GM18498 (cell line): ENCODE results near the gene PHETA2.

Source experiments
- ATAC-seq: cut with Tn5 transposase; IDR thresholded peaks from one replicate; pipeline ENCODE4 v1.9.1; 2021; ENCODE audit warnings: mild to moderate bottlenecking, moderate library complexity; ENCODE audit not compliant: unreplicated experiment

Gene PHETA2, protein sequence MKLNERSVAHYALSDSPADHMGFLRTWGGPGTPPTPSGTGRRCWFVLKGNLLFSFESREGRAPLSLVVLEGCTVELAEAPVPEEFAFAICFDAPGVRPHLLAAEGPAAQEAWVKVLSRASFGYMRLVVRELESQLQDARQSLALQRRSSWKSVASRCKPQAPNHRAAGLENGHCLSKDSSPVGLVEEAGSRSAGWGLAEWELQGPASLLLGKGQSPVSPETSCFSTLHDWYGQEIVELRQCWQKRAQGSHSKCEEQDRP

DNA sequence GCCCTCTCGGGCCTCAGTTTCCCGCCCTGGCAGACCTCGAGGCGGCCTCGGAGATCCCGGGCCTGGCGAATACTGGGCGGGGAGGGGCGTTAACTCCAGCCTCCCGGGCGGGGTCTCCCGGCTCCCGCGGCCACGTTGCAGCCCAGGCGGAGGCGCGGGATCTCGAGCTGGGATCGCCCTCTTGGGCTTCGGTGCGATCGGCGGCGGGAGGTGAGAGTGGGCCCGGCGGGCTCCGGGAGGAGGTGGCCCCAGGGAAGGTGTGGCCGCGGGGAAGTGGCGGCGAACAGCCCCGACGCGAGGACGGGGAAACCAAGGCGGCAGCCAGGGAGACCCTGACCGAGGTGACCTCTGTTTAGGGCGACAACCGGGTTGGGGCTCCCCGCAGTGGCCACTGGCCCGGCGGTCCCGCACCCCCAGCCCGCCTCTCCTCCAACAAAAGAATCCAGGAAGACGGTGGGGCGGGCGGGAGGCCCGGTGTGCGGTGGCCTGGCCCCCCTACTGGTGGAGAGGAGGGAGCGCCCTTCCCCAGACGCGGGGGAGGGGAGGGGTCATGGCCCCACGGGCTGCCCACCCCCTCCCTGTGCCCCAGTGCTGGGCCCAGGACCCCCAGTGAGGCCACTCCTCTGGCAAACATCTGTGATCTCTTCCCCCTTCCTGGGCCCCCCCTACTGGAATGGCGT lies at the start of gene PHETA2:
Gene PHETA2, plus strand, starts transcription at position 117 of the 680 bp plus-strand sequence. CDS start 3,046 bp downstream, outside the sequence.
- ATAC-seq: no peak

DNA sequence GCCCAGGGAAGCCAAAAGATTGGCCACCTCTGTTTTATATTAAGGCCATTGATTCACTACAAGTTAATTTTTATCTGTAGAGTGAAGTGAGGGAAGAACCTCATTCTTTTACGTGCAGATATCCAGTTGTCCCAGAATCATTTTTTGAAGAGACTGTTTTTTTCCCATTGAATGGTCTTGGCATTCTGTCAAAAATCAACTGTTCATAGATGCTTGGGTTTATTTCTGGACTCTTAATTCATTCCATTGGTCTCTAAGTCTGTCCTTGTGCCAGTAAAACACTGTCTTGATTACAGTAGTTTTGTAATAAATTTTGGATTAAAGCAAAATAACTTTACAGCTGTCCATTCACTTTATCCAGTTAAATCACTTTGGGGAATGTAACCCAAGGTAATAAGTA lies 48.6 kb upstream of the PHETA2 start:
- ATAC-seq: no peak

DNA sequence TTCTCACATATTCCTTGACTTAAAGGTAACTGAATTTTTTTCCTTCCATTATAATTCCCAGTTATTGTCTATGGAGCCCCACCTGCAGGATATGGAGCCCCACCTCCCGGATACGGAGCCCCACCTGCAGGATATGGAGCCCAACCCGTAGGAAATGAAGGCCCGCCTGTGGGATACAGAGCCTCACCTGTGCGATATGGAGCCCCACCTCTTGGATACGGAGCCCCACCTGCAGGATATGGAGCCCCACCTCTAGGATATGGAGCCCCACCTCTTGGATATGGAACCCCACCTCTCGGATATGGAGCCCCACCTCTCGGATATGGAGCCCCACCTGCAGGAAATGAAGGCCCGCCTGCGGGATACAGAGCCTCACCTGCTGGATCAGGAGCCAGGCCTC lies 47.3 kb upstream of the PHETA2 start:
- ATAC-seq: no peak

DNA sequence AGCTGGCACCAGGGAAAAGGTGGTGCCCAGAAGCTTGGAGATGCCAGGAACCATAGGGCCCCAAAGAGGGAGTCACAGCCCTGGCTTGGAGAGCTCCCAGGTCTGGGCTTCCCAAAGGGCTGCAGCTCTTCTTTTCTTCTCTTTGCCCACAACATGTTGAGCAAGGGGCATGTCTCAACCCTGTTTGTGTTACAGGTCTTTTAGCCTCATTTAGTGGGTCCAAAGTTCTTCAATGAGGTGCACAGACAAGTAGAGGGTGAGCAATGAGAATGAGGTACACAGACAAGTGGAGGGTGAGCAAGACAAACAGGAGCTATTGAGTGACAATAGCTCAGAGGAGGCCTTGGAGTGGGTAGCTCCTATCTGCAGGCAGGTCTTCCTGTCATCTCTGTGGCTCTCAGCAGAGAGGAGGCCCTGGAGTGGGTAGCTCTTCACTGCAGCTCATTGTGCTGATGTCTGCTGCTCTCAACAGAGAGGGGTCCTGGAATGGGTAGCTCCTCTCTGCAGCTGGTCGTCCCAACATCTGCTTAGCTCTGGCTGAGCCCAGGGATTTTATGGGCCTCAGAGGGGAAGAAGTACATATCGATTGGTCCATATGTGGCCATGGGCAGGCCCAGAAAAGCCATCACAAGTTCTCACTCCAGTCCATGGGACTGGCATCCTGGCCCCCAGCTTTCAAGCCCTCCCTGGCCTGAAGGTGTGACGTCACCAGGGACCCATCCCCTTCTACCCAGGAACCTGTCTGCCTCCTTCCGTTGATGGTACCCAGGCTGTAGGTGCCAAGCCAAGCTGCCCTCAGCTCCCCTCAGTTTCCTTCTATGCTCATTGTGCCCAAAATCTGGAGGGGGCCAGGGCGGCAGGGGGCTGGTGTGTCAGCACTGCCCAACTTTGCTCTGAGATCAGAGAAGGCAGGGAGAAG lies 40.5 kb upstream of the PHETA2 start:
- ATAC-seq: no peak

DNA sequence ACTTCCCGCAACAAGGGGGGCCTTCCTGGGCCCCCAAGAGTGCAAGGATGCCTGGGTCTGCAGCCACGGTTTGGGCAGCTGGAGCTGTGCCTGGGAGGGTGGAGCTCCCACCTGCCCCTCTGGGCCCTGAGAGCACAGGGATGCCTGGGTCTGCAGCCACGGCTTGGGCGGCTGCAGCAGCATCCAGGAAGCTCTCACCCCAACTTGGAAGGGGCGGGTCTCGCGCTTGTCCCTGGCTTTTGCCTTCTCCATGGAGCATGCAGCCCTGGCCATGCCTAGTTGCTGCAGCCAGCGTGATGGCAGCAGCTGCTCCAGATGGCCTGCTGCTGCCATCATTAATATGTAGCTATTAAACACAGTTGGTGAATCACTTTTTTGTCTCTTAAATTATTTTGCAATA lies 38.8 kb upstream of the PHETA2 start:
- ATAC-seq: no peak

DNA sequence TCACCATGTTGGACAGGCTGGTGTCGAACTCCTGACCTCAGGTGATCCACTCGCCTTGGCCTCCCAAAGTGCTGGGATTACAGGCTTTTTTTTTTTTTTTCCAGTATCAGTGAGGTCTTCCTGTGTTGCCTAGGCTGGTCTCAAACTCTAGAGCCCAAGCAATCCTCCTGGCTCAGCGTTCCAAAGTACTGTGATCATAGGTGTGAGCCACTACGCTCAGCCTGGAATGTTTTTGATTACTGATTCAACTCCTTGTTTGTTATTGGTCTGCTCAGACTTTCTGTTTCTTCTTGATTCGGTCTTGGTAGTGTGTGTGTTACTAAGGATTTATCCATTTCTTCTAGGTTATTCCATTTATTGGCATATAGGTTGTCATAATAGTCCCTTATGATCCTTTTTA lies 34.8 kb upstream of the PHETA2 start:
- no peak for ATAC-seq

DNA sequence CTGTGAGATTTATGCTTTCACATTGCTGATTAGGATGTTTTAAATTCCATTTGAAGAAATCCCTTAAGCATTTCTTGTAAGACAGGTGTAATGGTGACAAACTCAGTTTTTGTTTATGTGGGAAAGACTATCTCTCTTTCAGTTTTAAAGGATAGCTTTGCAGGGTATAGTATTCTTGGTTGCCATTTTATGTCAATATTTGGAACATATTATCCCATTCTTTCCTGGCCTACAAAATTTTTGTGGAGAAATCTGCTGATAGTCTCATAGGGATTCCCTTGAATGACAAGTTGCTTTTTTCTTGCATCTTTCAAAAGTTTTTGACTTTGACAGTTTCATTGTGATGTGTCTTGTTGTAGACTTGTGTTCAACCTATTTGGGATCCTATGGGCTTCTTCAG lies 32.3 kb upstream of the PHETA2 start:
- no peak for ATAC-seq

DNA sequence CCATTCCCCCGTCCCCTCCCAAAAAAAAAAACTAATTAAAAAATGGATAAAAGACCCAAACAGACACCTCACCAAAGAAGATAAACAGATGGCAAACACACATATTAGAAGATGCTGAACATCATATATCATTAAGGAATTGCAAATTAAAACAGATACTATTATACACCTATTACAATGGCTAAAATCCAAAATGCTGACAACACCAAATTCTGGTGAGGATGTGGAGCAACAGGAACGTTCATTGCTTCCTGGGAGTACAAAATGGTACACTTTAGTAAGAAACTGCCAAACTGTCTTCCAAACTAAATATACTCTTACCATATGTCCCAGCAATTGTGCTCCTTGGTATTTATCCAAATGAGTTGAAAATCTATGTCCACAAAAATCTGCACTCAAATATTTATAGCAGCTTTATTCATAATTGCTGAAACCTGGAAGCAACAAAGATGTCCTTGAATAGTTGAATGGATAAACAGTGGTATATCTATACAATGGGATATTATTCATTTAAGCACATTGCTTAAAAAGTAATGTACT lies 23.3 kb upstream of the PHETA2 start:
- no peak for ATAC-seq

DNA sequence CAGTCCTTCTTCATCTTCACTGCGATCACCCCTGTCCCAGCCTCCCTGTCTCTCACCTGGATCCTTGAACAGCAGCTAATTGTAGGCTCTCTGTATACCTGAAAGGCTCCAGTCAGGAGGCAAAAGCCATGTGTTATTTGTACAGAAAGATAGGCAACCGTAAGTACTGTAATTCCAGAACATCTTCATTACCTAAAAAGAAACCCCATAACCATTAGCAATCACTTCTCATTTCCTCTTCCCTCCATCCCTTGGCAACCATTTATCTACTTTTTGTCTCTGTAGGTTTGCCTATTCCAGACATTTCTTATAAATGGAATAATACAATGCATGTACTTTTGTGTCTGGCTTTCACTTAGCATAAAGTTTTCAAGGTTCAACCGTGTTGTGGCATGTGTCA lies 21.3 kb upstream of the PHETA2 start:
- no peak for ATAC-seq

DNA sequence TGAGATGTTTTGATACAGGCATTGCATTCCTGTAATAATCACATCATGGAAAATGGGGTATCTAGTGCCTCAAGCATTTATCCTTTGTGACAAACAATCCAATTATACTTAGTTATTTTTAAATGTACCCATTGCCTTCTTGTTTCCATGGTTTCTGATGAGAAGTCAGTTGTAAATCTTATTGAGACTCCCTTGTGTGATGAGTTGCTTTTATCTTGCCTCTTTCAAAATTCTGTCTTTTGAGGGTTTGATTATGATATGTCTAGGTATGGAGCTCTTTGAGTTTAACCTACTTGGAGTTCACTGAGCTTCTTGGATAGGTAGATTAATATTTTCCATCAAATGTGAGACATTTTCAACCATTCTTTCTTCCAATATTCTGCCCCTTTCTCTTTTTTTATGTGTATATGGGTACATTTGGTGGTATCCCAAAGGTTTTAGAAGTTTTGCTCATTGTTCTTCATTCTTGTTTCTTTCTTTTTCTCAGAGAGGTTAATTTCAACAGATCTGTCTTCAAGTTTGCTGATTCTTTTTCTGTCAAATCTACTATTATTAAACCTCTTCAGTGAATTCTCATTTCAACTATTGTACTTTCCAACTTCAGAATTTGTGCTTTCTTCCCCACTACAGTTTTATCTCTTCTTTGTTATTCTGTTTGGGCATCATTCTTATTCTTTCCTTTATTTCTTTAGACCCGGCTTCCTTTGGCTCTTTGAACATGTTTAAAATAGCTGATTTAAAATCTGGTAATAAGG lies 17.1 kb upstream of the PHETA2 start:
- ATAC-seq: no peak

DNA sequence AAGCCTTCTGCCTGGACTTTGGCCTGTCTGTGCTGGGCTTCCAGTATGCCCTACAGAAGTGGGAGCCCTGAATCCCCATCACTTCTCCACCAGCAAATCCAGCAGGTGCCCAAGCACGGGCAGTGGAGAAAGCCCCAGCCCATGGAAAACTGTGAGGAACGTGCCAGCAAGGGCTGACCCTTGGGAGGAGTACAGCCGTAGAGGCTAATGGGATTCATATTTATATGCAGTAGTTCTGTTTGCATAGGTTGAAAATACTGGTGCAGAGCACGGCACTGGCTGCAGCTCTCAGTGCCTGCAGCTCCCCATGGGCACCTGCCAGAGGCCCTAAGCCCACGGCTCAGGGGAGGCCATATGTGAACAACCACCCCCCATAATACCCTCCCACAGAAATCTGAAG lies 13.6 kb upstream of the PHETA2 start:
- no peak for ATAC-seq

DNA sequence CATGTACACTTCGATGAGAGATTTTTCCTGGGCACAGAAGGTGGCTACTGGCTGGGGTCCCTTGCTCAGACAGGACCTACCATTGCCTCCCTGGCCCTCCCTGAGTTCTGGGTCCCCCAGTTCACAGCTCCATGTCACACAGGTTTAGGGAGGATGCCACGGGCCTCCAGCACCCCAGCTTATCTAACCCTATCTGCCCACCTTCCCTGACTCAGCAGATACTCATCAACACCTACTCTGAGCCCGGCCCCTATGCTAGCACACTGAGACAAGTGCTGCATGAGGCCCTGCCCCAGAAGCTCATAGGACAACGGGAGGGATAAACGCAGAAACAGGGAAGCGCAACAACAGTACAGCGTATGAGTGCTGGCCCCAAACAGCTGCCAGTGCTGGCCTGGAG lies 13.0 kb upstream of the PHETA2 start:
- no peak for ATAC-seq

DNA sequence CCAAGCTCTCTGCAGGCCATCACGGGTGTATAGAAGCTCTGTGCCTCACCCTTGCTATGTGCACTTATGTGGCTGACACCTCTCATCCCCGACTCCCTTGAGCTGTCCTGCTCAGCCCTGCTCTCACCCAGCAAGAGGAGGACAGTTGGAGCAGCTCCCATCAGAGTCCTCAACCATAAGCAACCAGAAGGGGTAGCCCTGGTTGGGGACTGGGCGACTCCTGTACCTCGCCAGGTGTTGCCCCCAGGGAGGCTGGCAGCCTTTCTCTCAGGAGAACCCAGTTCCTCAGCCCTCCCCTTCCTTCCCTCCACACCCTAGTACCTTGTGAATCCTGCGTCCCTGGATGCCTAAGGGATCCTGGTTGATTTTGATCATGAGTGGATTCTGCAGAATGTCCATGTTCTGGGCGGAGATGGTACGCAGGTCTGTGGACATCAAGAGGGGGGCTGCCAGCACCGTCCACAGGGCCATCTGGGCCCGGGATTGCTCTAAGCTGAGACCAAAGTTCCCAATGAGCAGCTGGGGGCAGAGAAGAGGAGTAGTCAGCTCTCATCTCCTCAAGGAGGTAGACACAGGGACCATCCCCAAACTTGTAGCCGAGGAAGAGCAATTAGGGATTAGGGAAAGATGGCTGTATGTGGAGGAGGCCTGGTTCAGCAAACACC lies 11.4 kb upstream of the PHETA2 start:
- no peak for ATAC-seq

DNA sequence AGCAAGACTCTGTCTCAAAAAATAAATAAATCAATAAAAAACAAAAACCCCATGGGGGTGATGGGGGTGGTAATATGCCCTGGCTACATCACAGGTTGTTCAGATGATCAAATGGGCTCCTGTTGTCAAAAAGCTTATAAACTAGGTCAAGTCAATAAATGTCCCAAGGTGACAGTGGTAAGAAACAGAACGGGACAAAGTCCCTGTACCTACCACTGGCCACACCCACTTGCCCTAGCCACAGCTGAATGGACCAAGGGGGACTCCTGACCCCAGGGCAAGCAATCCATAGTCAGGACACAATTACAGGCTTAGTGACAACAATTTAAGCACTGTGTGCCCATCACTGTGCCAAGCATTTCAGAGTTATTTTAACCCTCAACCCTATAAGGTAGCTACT lies 9.4 kb upstream of the PHETA2 start:
- ATAC-seq: no peak

DNA sequence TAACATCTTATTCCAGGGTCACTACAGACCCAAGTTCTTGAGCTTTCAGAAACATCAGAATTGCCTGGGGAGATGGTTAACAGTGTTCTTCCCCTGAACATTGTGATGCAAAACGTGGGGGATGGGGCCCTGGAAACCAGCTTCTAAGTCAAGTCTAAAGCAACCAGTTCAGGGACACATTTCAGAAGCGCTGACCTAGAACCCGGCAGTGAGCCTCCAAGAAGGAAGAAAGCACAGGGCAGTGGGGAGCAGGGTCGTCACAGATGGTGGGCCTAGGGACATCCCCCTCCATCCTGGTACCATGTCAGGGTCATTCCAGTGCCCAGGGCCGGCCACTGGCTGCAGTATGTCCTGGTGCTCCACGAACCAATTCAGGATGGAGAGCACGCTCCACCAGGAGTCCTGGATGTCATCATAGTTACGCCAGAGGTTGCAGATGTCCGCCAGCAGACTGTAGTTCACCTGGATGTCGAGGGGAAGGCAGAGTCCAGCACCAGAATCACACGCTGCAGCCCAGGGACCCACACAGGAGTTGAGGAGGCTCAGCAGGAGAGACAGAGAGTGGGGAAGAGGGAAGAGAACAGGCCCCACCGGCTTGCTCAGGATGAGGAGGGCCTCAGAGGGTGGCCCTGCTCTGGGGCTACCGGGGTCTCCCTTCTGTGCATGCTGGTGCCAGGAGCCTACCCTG lies 8.5 kb upstream of the PHETA2 start:
- ATAC-seq: no peak

DNA sequence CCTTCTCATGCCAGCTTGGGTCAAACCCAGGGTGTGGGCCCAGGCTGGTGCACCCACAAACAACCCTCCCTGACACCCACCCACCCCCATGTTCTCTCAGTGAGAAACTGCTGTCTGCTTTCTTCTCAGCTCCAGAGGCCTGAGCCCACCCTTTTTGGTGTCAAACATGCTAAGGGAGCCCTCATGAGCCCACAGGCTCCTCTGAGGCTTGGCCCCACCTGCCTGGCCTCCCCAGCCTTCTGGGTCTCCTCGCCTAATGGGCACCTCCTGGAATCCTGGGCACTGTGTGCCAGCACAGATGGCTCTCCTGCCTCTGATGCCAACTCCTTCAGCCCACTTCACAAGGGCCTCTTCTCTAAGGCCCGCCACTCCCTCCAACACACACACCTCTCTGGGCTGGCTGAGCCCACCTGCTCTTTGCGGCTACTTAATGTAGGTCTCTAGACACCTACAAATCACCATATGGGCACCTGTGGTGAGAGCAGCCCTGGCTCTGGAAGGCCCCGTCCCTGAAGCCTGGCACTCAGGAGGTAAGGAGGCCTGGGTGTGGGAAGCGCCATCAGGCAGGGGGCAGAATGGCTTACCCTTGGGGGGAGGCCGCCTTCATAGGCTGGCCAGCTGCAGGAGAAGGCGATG lies 7.8 kb upstream of the PHETA2 start:
- ATAC-seq: no peak

DNA sequence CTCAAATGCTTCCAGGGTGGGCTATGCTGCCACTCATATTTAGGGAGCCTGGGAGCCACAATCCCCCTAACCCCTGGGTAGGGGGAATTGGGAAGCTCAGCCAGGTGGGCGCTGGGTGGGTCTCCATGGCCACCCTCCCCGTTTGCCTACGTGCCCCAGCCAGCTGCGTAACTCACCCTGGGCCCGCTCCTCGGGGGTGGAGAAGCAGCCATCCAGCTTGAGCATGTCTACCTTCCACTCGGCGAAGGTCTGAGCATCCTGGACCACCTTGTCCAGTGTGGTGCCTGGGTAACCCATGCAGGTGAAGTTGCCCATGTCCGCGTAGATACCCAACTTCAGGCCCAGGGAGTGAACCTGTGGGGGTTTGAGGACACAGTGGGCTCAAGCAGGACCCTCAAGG lies 7.1 kb upstream of the PHETA2 start:
- ATAC-seq: no peak

DNA sequence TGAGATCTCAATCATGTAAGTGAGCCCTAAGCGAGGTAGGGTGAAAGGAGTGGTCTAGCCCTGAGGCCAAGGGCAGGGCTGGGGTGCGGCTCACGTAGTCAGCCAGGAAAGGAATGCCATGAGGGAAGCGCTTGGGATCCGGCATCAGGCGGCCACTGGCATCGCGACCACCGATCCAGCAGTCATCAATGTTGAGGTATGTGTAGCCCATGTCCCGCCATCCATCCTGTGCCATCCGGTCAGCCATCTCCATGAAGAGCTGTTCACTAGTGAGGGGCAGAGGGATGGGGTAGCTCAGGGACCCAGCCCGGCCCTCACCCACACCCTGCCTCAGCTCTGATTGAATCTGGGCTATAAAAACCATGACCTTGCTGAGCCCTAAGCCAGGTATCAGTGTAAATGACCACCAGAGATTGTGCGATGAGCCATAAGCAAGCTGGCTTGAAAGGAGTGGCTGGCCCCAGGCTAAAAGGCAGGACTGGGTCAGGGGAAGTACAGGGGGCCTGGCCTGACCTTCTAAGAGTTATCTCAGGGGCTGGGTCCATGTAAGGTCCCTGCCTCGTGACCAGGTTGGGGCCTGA lies 6.3 kb upstream of the PHETA2 start:
- no peak for ATAC-seq

DNA sequence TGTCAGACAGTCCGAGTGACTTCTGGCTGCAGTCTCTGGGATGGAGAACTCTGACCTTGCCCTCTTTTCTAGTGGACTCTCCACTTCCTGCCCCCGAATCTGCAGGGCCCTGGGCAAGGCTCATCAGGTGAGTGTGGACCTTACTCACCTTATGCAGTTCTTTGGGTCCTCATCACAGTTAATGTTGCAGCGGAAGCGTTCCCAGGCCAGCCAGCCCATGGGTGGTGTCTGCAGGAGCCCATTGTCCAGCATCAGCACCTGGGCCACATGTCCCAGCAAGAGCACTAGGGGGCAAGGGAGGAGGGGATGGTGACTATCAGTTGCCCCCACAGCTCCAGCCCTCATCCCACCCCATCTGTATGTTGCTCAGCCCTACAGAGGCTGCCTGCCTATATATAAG lies 5.8 kb upstream of the PHETA2 start:
- ATAC-seq: no peak
